GM12875 (cell line): Measurements from ENCODE around the gene LMO7.
"Not testable (repeated sequence)": the region's sequence is repeated elsewhere in the genome, so short reads cannot be mapped to it uniquely, and the experiment has no call there.

ENCODE experiments used
- H3K4me3 ChIP-seq: one replicate; pipeline ENCODE4 v1.5.1; 2011; ENCODE audit warnings: low read depth, low read length, control low read depth
- TF ChIP-seq, protein P1 (sequence below): IDR thresholded peaks from 2 replicates; pipeline ENCODE4 v1.5.1; 2011; ENCODE audit warnings: low read depth, mild to moderate bottlenecking, control low read depth, inconsistent platforms, low read length, moderate library complexity, borderline replicate concordance; ENCODE audit not compliant: insufficient read depth

LMO7 gene

DNA sequence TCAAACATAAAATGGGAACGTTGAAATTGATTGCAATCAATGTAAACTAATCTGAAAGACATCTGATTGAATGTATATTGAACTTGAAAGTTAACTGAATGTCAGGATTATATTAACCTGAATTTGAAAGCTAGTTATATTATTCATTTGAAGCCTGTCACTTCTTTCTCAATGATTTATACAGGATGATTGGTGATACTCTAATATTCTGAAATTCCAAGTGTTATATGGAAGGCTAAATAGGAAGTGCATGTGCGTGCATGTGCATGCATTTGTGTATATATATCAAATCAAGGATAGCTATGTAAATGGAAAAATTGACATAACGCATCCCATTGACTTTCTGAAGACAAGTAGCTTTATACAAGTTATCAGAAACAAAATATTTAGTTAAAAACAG is 143.3 kb downstream of the LMO7 start:
- TF ChIP-seq, protein P1, sequence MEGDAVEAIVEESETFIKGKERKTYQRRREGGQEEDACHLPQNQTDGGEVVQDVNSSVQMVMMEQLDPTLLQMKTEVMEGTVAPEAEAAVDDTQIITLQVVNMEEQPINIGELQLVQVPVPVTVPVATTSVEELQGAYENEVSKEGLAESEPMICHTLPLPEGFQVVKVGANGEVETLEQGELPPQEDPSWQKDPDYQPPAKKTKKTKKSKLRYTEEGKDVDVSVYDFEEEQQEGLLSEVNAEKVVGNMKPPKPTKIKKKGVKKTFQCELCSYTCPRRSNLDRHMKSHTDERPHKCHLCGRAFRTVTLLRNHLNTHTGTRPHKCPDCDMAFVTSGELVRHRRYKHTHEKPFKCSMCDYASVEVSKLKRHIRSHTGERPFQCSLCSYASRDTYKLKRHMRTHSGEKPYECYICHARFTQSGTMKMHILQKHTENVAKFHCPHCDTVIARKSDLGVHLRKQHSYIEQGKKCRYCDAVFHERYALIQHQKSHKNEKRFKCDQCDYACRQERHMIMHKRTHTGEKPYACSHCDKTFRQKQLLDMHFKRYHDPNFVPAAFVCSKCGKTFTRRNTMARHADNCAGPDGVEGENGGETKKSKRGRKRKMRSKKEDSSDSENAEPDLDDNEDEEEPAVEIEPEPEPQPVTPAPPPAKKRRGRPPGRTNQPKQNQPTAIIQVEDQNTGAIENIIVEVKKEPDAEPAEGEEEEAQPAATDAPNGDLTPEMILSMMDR, result no peak
- no peak overlapping the region for H3K4me3 ChIP-seq

DNA sequence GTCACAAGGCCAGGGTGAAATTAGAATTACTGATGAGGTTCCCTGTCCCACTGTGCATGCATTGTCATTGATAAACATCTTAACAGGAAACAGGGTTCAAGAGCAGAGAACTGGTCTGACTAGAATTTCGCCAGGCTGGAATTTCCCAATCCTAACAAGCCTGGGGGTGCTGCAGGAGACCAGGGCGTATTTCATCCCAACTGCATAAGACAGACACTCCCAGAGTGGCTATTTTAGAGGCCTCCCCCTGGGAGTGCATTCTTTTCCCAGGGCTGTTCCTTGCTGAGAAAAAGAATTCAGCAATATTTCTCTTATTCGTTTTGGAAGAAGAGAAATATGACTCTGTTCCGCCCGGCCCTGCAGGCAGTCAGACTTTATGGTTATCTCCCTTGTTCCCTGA is 144.0 kb downstream of the LMO7 start:
- not testable (repeated sequence) for H3K4me3 ChIP-seq

DNA sequence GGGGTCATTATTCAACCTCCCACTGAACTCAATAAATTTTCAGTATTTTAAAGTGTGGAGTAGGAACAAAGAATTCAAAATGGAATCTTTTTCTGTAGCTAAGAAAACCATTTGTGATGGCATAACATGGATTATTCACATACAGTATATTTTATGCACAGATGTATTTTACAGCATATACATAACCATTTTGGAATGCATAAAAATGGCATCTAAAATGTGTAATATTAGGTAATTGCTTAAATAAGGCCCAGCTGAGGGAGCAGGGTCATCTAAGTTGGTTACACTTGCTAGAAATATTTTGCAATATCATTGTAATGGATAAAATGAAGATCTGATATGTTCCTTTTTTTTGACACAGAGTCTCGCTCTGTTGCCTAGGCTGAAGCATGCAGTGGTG is 146.9 kb downstream of the LMO7 start:
- TF ChIP-seq, protein P1, result no peak
- H3K4me3 ChIP-seq, result no peak overlapping the region

DNA sequence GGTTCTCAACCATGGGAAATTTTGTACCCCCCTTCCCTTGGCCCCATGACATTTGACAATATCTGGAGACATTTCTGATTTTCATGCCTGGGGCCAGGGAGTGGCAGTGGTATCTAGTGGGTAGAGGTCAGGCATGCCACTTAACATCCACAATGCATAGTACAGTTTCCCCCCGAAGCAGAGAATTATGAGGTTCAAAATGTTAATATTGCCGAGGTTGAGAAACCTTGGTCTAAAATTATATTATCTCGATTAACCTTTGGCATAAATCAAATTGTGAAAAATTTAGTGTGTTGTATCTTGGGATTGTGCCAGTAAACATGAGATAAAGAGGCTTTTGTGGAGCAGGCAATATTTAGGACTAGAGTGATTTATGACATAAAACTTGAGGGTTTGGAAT is 147.9 kb downstream of the LMO7 start:
- TF ChIP-seq, protein P1, result no peak

DNA sequence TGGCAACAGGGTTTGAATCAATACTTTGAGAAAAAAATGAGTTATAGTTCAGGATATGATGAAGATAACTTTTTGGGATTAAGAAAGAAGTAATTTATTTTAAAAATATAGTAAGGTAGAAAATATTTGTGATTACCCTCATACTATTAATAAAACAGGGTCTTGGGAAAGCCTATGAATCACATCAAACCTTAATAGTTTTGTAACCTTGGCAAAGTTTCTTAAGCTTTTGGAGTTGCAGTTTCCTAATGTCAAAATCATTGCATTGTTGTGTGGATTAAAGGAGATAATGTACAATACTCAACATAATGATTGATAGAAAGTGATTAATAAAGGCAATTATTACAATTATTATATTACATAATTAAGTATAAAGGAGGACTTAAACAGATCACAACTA is 149.0 kb downstream of the LMO7 start:
- H3K4me3 ChIP-seq, result no peak overlapping the region
- TF ChIP-seq, protein P1, result no peak

More for the DNA sequence above, 147.9 kb downstream of the LMO7 start:
- H3K4me3 ChIP-seq, result no peak overlapping the region

DNA sequence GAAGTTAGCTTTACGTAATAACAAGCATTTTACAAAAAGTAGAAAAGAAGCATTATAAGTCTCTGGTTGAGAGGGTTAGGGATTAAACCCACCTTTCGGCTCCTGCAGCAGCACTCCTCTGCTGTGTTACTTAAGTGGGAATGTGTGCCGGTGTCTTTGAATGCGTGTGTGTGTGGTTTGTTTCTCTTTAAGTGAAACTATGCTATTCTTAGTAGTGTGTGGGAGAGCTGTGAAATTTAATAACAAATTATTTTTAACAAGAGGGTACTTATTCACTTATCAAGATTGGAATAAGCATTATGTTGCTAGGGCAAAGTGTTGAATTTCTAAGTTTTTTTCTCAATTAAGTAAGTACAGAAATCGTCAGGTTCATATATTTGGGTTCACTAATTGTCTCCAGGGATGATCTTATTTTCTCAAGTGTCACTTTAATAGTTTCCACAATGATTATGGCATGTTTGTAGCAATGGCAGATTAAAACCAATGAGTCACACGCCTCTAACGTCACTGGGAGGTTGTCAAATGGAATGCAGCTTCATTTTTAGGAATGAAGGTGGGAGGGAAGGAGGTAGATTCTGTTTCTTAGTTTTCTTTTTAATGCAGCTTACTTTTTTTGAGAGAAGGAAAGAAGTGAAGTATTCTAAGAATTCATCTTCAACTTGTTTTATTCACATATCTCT is 151.3 kb downstream of the LMO7 start:
- TF ChIP-seq, protein P1, result no peak
- H3K4me3 ChIP-seq, result no peak overlapping the region

DNA sequence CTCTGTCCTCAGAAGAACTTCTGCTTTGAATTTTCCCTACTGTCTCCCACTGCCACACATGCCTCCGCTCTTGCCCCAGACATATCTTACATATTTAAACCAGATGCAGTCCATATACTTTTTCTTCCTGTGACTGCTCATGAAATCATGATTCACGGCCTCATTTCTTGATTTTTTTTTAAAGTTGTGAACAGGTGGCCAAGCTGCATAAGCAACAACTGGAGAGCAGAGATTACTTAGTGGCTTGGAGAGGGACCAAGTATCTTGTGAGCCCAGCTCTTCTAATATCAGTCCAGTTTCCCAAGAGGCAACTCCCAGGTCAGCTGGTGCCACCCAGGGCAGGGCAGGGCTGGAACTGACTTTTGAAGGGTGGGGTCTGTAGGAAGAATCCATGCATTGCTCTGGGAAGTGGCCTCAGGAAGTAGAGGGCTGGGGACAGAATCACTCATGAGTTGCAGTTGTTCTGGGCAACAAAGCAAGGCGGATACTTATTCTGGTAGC is 152.4 kb downstream of the LMO7 start:
- H3K4me3 ChIP-seq, result no peak overlapping the region
- TF ChIP-seq, protein P1, result no peak
